Measurements from ENCODE around the gene OSBPL9. TPM values are rescaled to one million over a fixed set of nuclear protein-coding genes. Genes with fewer than 3 reads are reported as not detected.

The OSBPL9 gene
- total and polyA plus RNA-seq, 9 of the 15 experiments (the other 6 are each of a cell fraction or from before 2014, with no cell fraction given): 43.9 to 217 (median 170) TPM

DNA sequence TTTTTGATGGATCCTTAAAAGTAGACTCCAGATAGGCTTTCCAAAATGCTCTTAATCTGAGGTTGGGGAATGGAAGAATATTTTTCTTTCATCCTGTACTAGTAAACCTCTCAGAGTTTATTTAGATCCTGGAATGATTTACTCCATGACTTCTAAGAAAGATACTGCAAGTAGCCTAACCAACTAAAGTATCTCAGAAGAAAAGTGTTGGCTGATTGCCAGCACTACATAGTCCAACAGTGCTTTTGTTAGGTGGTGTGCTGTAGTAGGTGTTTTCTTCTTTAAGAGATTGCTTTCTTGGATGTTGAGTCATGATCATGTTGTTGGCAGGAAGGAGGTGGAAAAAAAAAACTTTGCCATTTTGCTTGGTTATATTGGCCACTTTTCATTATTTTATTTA lies 119.8 kb downstream of the OSBPL9 start (continued):
- TF ChIP-seq, protein P1, sequence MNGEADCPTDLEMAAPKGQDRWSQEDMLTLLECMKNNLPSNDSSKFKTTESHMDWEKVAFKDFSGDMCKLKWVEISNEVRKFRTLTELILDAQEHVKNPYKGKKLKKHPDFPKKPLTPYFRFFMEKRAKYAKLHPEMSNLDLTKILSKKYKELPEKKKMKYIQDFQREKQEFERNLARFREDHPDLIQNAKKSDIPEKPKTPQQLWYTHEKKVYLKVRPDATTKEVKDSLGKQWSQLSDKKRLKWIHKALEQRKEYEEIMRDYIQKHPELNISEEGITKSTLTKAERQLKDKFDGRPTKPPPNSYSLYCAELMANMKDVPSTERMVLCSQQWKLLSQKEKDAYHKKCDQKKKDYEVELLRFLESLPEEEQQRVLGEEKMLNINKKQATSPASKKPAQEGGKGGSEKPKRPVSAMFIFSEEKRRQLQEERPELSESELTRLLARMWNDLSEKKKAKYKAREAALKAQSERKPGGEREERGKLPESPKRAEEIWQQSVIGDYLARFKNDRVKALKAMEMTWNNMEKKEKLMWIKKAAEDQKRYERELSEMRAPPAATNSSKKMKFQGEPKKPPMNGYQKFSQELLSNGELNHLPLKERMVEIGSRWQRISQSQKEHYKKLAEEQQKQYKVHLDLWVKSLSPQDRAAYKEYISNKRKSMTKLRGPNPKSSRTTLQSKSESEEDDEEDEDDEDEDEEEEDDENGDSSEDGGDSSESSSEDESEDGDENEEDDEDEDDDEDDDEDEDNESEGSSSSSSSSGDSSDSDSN (IDR thresholded peaks at IDR 0.05; ENCODE audit: borderline replicate concordance in 1 of 2, low read depth in 2 of 2, low read length in 2 of 2): no peak
- TF ChIP-seq NFIX (CRISPR knock-in tag; IDR thresholded peaks at IDR 0.05; ENCODE audit: low read depth) (peak; percentile 92), C11orf30 (IDR thresholded peaks at IDR 0.05; ENCODE audit: low read depth) (peak; percentile 24; the same call in 1 of the 2 replicates), FOSL1 (tag; conservative IDR thresholded peaks at IDR 0.05) (peak; percentile 56), EHMT2 (IDR thresholded peaks at IDR 0.05) (peak; percentile 48; the same call in 1 of the 2 replicates), ZEB2 (IDR thresholded peaks at IDR 0.05) (peak; percentile 49; the same call in 1 of the 2 replicates), STAT5A (IDR thresholded peaks at IDR 0.05; ENCODE audit: borderline replicate concordance, low read length) (peak; percentile 20; the same call in 1 of the 2 replicates), ZNF384 (IDR thresholded peaks at IDR 0.05; ENCODE audit: low read depth, low read length) (peak; percentile 77), RBM34 (IDR thresholded peaks at IDR 0.05; ENCODE audit: borderline replicate concordance, insufficient read depth, low read length) (no peak), ERF (CRISPR knock-in tag; IDR thresholded peaks at IDR 0.05) (no peak), ZNF324 (CRISPR knock-in tag; IDR thresholded peaks at IDR 0.05) (no peak), SUPT5H (IDR thresholded peaks at IDR 0.05) (no peak), HNRNPL (IDR thresholded peaks at IDR 0.05; ENCODE audit: low read depth, low read length) (no peak), PHB2 (IDR thresholded peaks at IDR 0.05; ENCODE audit: low read depth) (no peak), HDAC3 (IDR thresholded peaks at IDR 0.05; ENCODE audit: borderline replicate concordance, partially characterized antibody) (no peak)
- TF ChIP-seq, protein P2, sequence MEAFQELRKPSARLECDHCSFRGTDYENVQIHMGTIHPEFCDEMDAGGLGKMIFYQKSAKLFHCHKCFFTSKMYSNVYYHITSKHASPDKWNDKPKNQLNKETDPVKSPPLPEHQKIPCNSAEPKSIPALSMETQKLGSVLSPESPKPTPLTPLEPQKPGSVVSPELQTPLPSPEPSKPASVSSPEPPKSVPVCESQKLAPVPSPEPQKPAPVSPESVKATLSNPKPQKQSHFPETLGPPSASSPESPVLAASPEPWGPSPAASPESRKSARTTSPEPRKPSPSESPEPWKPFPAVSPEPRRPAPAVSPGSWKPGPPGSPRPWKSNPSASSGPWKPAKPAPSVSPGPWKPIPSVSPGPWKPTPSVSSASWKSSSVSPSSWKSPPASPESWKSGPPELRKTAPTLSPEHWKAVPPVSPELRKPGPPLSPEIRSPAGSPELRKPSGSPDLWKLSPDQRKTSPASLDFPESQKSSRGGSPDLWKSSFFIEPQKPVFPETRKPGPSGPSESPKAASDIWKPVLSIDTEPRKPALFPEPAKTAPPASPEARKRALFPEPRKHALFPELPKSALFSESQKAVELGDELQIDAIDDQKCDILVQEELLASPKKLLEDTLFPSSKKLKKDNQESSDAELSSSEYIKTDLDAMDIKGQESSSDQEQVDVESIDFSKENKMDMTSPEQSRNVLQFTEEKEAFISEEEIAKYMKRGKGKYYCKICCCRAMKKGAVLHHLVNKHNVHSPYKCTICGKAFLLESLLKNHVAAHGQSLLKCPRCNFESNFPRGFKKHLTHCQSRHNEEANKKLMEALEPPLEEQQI (IDR thresholded peaks at IDR 0.05): peak; percentile 62; the same call in 1 of the 2 replicates
- TF ChIP-seq, protein P3, sequence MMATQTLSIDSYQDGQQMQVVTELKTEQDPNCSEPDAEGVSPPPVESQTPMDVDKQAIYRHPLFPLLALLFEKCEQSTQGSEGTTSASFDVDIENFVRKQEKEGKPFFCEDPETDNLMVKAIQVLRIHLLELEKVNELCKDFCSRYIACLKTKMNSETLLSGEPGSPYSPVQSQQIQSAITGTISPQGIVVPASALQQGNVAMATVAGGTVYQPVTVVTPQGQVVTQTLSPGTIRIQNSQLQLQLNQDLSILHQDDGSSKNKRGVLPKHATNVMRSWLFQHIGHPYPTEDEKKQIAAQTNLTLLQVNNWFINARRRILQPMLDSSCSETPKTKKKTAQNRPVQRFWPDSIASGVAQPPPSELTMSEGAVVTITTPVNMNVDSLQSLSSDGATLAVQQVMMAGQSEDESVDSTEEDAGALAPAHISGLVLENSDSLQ (IDR thresholded peaks at IDR 0.05): peak; percentile 39; the same call in 1 of the 2 replicates
- TF ChIP-seq, protein P4, sequence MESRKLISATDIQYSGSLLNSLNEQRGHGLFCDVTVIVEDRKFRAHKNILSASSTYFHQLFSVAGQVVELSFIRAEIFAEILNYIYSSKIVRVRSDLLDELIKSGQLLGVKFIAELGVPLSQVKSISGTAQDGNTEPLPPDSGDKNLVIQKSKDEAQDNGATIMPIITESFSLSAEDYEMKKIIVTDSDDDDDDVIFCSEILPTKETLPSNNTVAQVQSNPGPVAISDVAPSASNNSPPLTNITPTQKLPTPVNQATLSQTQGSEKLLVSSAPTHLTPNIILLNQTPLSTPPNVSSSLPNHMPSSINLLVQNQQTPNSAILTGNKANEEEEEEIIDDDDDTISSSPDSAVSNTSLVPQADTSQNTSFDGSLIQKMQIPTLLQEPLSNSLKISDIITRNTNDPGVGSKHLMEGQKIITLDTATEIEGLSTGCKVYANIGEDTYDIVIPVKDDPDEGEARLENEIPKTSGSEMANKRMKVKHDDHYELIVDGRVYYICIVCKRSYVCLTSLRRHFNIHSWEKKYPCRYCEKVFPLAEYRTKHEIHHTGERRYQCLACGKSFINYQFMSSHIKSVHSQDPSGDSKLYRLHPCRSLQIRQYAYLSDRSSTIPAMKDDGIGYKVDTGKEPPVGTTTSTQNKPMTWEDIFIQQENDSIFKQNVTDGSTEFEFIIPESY (CRISPR knock-in tag; IDR thresholded peaks at IDR 0.05): no peak
- TF ChIP-seq, protein P5, sequence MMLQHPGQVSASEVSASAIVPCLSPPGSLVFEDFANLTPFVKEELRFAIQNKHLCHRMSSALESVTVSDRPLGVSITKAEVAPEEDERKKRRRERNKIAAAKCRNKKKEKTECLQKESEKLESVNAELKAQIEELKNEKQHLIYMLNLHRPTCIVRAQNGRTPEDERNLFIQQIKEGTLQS (IDR thresholded peaks at IDR 0.05): peak; percentile 65; the same call in 1 of the 2 replicates
- TF ChIP-seq, protein P5 (CRISPR knock-in tag; conservative IDR thresholded peaks at IDR 0.05): no peak
